GM19025 (cell line): ENCODE data around the gene VPS13A.

Experiments
- ATAC-seq: cut with Tn5 transposase; IDR thresholded peaks from one replicate; pipeline ENCODE4 v1.9.1; 2021; ENCODE audit warnings: mild to moderate bottlenecking, low read depth, moderate library complexity; ENCODE audit not compliant: unreplicated experiment

The VPS13A gene

DNA sequence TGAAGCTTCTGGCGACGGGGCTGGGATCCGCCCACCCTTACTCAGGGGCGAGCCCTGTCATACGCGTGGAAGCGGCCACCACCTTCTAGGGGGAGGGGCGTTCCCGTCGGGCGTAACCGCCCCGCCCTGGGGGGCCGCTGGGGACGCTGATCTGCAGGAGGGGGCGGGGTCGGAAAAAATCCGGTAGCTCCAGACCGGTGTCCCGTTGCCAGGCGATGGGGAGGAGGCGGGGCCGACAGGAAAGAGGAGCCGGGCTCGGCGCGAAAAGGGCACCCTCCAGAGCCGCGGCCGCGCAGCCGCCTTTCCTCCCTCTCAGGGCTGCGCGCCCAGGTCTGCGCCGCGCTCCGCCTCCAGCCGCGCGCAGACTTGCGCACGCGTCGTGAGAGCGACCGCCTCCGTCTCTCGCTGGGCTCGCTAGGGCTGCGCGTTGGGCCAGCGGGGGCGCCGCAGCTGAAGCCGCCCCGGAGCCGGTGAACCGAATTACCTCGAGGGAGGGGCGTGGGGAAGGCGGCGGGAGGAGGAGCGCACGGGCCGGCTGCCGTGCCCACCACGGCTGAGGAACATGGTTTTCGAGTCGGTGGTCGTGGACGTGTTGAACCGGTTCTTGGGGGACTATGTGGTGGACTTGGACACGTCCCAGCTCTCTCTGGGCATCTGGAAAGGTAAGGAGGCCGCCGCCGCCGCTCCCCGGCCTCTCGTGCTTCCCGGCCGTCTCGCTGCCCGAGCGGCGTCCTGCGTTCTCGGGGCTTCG, at the start of gene VPS13A:
Gene VPS13A, plus strand, starts transcription at position 392 of the 751 bp plus-strand sequence. Its CDS starts 171 bp downstream, at position 563.
- ATAC-seq, result peak; percentile 90

DNA sequence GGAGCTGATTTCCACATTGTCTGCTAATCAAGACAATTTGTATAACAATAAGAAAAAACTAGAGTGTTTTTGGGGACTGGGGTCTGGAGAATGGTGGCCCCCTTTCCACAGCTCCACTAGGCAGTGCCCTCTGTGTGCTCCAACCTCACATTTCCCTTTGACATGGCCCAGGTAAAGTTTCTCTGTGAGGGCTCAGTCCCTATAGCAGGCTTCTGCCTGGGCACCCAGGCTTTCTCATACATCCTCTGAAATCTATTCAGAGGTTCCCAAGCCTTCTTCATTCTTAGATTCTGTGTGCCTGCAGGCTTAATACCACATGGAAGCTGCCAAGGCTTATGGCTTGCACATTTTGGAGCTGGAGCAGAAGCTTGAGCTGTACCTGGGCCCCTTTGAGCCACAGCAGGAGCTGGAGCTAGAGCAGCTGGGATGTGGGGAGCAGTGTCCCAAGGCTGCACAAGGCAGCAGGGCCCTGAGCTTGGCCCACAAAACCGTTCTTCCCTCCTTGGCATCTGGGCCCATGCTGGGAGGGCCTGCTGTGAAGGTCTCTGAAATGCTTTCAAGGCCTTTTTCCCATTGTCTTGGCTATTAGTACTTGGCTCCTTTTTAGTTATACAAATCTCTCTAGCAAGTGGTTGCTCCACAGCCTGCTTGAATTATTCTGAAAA, 49.1 kb upstream of the VPS13A start:
- ATAC-seq, result no peak

DNA sequence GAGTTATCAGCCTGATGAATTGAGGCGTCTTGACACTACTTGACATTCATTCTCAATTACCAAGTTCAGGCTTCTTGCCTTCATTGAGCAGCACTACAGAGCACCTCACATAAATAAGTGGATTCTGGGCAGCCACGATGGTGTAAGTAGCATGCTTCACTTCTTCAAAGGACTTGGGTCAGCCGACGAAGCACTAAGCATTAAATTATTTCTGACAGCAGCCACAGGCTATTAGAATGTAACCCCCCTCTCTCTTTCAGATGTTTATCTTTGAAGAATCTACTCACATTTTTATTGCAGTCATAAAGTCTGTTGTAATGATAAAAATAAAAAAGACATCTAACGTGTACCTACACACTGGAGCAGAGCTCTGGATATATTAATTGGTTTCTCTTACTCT, 45.9 kb upstream of the VPS13A start:
- no peak for ATAC-seq

DNA sequence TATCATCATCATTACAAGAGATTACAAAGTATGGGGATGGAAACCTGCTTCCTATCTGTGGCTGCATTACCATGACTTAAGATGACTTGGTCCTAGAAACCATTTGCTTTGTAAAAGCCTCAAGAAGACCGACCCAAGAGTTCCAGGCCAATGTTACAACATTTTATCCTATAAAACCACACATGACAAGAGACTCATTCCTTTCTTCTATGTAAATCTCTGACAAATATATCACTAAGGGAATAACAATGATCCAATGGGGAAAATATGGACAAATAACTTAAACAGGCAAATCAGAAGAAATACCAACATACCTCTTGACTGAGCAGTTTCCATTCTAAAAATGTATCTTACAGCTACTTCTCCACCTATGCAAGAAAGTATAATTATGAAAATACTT, 44.3 kb upstream of the VPS13A start:
- ATAC-seq, result no peak

DNA sequence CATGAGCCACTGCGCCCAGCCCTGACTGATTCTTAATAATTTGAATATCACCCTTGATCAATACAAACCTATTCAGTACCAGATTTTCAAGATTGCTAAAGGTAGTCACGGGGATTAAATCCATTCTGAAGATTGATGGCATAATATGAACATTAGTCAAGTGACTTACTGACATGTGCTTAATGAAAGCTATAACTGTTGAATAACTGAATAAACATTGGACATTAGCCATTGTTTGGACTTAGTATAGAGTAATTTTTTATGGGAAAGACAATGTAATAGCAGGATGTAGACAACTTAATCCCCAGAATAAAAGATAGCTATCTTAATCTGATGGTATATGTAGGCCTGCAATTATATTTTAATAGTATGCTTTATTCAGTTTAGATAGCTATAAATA, 35.0 kb upstream of the VPS13A start:
- no peak for ATAC-seq

DNA sequence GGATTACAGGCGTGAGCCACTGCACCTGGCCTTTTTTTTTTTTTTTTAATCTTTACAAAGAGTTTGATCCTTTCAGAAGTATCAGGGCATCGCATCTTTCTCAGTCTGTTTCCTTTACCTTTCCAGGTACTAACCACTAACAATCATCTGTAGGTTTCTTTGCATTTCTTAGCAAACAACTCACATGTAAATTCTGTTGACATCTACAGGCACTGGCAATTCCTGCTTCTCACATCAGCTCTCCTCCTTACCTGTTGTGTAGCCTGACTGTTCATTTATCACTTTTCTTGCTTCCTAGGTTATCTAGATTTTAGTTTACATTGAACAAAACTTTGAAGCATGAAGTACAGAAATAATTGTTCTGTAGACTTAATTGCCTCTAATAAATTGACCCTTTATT, 27.5 kb upstream of the VPS13A start:
- no peak for ATAC-seq

DNA sequence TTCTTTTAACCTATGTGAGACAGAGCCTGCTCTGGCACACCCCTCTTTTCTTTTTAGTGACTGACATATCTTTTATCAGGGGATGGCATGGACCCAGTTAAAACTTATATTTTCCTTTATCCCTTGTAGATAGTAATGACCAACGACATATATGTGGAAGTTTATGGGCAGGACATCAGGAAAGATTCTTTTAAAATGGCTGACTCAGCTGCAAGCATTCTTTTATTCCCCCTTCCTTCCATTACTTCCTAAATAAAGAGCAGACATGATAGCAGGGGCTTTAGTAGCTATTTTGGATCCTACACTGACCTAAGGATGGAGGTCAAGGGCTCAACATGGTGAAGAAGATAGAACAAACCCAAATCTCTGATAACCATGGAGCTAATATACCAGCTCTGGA, 25.0 kb upstream of the VPS13A start:
- no peak for ATAC-seq

DNA sequence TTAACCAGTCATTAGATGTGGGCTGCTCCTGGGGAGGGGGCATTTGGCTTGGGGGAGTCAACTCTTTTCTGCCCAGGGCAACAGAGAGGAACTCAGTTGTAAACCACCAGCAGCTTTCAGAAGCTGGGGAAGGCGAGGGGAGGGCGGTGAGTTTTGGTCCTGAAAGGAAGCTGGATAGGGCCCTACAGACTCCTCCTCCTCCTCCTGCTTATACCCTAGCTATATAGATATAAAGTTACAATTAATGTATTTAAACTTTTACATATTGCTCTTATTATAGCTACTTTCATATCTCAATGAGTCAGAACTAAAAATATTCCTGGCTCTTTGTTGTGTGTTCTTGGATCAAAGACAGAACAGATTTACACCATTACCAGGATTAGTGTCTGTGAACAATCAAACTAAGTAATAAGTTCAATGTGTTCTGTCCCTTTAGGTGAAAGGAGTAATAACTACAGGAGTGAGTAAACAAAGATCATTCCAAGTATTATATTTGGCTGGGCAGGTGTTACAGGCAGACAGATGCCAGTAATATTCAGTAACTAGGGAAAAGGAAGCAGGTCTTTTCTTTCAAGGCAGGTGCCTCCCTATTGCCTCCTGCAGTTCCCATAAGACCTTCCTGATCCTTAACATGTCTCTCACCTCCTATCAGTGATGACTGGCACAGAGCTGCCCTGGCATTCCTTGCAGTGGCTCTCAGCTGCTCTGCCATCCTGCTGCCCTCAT, 20.5 kb upstream of the VPS13A start:
- ATAC-seq, result no peak

DNA sequence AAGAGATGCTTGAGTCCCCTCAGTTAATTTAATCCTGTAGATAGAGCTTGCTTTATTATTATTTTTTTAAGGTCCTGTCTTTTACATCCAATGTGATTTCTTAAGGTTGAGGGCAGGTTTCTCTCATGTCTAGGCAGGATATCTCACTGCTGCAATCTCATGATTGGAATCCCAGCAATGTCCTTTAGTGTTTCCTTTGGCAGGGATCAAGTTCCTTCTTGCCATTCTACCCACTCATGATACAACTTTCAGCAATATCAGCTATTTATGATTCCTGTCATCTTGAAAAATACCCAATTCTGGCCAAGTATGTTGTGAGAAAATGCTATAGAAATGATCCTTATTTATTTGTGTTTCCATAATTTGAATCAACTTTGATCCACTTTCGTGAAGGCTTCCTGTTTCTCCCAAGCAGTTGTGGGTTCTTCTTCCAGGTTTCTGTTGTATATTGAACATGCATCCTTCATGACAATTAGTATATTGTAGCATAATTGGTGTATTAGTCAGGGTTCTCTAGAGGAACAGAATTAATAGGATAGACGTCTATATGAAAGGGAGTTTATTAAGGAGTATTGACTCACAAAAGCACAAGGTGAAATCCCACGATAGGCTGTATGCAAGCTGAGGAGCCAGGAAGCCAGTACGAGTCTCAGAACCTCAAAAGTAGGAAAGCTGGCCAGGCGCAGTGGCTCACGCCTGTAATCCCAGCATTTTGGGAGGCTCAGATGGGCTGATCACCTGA, 18.4 kb upstream of the VPS13A start:
- no peak for ATAC-seq

DNA sequence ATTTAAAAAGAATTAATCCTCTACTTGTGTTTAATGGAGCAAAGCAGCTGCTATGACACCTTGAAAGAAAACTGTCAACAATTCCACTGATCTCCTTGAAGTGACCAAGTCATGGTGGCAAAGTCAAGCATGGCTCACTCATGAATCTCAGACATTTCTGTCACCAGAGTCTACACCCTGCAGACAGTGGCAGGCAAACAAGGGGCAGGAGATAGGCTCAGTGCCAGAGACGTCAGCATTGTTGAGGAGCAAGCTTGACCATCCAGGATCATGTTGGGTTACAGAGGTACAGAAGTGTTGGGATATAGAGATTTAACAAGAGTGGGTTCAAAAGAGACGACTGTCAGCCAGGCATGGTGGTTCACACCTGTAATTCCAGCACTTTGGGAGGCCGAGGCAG, 16.1 kb upstream of the VPS13A start:
- no peak for ATAC-seq

DNA sequence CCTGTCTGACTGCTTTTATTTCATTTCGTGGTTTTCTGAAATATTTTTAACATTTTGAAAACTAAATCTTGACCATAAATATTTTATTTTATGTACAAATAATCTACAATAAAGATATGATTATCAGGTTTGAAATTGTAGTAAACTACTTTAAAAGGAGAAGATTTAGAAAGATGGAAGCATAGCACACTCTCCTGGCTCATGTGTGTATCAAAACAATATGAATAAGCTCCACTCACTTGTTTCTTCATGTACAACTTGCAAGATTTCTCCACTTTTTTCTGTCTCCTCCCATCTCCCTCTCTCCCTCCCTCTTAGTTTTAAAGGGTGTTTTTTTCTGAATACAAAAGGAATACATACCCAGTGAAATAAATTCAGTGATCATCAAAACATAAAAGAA, 15.4 kb upstream of the VPS13A start:
- ATAC-seq, result no peak

DNA sequence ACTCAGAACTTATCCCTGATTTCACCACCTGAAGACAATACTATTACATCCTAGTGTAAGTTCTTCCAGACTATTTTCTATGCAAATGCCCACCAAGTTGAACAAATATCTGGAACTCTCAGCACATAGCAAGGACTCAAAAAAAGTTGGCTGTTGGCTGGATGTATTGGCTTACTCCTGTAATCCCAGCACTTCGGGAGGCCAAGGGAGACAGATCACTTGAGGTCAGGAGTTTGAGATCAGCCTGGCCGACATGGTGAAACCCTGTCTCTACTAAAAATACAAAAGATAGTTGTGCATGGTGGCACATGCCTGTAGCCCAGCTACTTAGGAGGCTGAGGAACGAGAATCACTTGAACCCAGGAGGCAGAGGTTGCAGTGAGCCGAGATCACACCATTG, 15.0 kb upstream of the VPS13A start:
- ATAC-seq, result no peak

DNA sequence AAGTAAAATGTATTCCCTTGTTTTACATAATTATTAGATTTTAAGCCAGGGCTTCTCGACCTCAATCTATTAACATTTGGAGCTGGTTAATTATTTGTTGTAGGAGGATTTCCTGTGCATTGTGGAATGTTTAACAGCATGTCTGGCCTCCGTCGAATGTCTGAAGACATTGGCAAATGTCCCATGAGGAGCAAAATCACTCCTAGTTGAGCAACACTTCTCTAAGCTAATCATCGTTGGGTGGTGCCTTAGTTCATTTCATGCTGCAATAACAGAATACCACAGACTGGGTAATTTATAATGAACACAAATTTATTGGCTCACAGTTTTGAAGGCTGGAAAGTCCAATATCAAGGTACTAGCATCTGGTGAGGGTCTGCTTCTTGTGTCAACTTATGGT, 13.4 kb upstream of the VPS13A start:
- no peak for ATAC-seq

DNA sequence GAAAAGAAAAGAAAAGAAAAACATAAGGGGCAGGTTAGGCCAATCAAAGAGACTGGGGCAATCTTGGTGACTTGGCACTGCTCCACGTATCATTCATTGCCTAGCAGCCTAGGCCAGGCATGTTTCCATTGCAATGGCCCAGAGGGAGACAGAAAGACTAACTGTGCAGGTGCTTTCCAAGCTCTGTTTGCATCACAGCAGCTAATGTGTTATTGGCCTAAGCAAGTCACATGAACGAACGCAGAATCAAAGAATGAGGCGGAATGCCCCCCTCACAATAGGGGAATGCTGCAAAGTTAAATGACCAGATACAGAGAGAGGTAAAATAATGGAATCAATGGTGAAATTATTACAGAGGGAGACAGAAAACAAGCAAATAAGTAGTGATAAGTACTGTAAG, 11.1 kb upstream of the VPS13A start:
- no peak for ATAC-seq

DNA sequence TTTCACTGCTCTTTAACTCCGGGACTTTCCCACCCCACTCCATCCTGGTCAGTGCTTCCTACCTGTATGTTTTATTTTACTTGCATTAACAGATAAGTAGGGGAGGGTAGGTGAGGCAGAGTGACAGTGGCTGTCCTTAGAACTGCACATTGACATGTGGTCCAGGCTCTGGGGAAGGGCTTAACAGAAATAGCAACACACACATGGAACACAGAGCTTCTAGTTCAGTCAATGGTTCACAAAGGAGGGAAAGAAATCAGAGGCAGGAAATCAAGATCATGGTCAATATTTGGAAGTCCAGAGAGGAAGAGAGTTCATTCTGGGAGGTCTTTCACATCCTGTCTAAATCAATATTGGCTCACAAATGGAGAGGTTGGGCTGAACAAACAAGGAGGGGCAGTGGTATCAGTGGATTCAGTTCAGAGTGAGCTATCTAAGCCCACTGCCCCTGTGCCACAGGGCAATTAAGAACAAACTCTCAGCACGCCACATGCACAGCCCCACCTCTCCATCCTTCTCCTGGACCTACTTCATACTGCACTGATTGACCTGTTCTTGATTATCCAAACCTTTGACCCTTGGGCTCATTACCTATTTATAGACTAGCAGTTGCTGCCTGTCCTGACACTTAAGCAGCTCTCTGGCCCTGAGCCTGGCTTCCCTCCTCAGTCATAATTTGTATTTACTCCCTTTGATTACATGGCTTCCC, 6.2 kb upstream of the VPS13A start:
- ATAC-seq, result no peak

DNA sequence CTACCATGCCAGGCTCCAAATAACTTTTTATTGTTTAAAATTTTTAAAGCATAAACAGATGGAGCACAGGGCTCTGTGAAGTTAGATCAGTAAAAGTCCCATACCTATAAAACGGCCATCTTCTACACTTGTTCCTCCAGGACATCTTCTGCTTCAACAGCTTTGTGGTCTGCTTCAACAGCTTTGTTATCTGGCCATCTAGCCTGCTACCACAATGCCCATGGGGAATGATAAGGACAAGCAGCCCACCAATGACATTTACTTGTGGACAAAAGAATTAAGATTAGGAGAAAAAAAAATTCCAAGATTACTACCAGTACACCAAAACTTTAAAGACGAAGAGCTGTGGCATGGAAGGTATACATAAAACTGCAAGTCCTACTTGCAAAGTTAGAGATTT, 2.2 kb upstream of the VPS13A start:
- no peak for ATAC-seq

DNA sequence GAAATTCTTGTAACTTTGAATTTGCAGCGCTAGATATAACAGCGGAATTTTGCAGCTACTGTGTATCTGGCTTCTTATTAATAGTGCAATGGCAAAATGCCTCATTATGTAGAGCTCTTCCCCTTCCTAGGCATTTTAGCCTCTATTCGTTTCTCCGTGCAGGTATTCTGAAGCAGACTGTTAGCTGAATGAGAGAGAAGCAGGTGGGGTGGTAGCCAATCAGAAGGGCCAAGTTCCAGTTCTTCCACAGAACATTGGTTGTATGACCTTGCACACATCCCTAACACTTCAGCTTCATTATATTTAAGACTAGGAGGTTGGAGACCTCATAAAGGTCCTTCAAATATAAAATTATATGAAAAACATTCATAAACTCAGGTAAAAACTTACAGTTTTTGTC, 1.2 kb upstream of the VPS13A start:
- ATAC-seq, result no peak

DNA sequence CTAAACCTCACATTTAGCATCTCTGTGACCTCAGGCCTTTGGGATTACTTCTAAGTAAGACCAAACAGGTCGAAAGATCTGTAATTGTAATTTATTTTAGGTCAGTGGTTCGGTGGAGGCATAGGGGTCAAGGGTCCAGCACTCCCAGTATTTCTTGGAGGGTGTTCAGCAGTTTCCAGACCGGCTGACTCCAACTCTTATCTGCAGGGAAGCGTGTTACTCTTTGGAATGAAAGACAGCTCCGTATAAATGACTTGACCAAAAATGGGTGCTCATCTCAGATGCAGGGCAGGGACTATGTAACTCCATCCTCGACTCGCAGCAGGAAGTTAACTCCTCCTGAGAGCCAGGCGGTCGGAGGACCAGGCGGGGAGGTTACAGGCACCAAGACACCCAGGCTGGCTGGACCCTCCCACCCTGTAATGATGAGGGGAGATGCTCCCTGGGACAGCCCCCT, 620 bp upstream of the VPS13A start:
- no peak for ATAC-seq

DNA sequence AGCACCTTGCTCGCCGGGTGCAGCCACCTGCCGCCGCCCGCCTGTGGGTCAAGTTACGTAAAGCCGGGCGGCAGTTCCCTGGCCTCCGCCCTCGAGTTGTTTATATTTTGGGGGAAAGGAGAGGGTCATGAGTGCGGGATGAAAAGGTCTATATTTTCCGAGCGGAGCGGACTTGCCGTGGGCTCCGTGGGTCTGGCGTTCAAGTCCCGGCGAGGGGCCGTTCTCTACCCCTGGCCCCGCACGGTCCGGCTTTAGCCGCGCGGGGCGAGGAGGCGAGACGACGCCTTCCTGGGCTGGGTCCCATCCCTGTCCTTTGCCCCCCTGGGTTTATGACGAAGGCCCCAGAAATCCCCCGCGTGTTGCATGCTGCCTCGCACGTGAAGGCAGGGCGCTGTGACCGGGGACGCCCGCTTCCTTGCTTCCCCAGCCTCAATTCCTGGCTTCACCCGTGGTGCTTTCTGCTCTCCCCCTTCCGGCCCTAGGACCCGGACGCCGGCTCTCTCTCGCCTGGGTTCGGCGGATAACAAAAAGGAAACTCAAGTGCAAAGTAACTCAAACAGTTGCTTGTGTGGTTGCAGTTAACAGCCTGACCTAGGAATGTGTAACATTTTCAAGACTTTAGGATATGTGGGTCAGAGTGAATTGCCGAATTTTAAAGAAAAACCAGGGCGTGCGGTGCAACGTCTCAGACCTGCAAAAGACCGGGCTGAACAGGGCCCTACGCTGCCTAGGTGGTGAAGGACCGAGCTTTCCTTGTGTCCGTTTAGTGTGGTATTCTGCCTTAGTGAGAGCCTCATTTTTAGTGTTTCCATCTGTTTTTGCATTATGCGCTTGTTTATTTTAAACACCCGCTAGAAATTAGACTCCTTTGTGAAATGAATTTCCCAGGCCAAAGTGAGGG, 810 bp downstream of the VPS13A start:
- ATAC-seq, result no peak
